GM12878 (cell line): ENCODE results near the gene MT1B. TPM values are rescaled to one million over a fixed set of nuclear protein-coding genes. Genes with fewer than 3 reads are reported as not detected.

ENCODE experiments used
- ATAC-seq: fragments of 200-7000 bp; cut with Tn5 transposase; 3 replicates; pipeline ENCODE4 v1.9.1; 2020; ENCODE audit warnings: mild to moderate bottlenecking, moderate library complexity
- BruUV-seq: library from RNA; stranded (reverse); fragments of 400-500 nt; replicated peaks from 2 replicates; lab custom pipeline; 2021; lab: Mats Ljungman, UMichigan
- CTCF ChIA-PET: fragments of 300-600 bp; sonication (Branson Sonifier 250); formaldehyde crosslinking; extraction: SDS; loops from one replicate; lab custom pipeline; 2021; ENCODE audit warnings: inconsistent platforms; lab: Yijun Ruan, JAX
- POLR2A ChIA-PET: fragments of 350-600 bp; formaldehyde crosslinking; extraction: SDS; loops from one replicate; lab custom pipeline; 2021; ENCODE audit warnings: inconsistent platforms; lab: Charles Lee
- RAD21 ChIA-PET: fragments of 300-600 bp; sonication (Branson Sonifier 250); formaldehyde crosslinking; loops from one replicate; lab custom pipeline; 2023; ENCODE audit warnings: antibody characterized with exemption; ENCODE audit not compliant: unreplicated experiment; lab: Charles Lee
- SMC1A ChIA-PET: fragments of 300-600 bp; sonication (Branson Sonifier 250); formaldehyde crosslinking; loops from one replicate; lab custom pipeline; 2023; ENCODE audit not compliant: unreplicated experiment, uncharacterized antibody; lab: Charles Lee
- DNase-seq: peaks from one replicate; pipeline ENCODE4 v3.0.0-alpha.2; 2011; ENCODE audit warnings: low read depth, low spot score
- FAIRE-seq: peaks from 3 replicates; lab custom pipeline; 2011; peaks lifted over from hg19 to GRCh38; lab: Jason Lieb, UNC
- H2AFZ ChIP-seq: 2 replicates; pipeline ENCODE4 v1.6.0; 2011; ENCODE audit warnings: low read depth, low read length, control low read depth; ENCODE audit not compliant: control insufficient read depth
- H3K27ac ChIP-seq: 2 replicates; pipeline ENCODE4 v1.5.1; 2011; ENCODE audit warnings: control low read depth; ENCODE audit not compliant: control insufficient read depth, insufficient read depth
- H3K27me3 ChIP-seq, 2 experiments: replicated peaks in 1 of 2; 2 replicates each; pipeline versions ENCODE4 v1.6.0 to v1.6.1; 2011; ENCODE audit warnings: low read length in 1 of 2; ENCODE audit not compliant: control insufficient read depth in 2 of 2, insufficient read depth in 2 of 2
- H3K36me3 ChIP-seq, 2 experiments: 2 replicates each; pipeline ENCODE4 v1.5.1; 2011; ENCODE audit warnings: low read length in 1 of 2; ENCODE audit not compliant: control insufficient read depth in 2 of 2, insufficient read depth in 2 of 2
- H3K4me1 ChIP-seq: 2 replicates; pipeline ENCODE4 v1.6.1; 2011; ENCODE audit warnings: mild to moderate bottlenecking, low read length, moderate library complexity, mixed read lengths; ENCODE audit not compliant: control insufficient read depth, insufficient read depth
- H3K4me2 ChIP-seq: 2 replicates; pipeline ENCODE4 v1.6.0; 2011; ENCODE audit warnings: control low read depth; ENCODE audit not compliant: control insufficient read depth, insufficient read depth
- H3K4me3 ChIP-seq: fragments of 200-600 bp; sonication (generic); 2 replicates; pipeline ENCODE4 v1.5.1; 2016
- H3K79me2 ChIP-seq: 2 replicates; pipeline ENCODE4 v1.6.0; 2011; ENCODE audit warnings: low read length; ENCODE audit not compliant: control insufficient read depth, insufficient read depth
- H3K9ac ChIP-seq: 2 replicates; pipeline ENCODE4 v1.8.0; 2011; ENCODE audit warnings: low read length, control low read depth, mixed read lengths; ENCODE audit not compliant: control insufficient read depth, insufficient read depth
- H3K9me3 ChIP-seq: replicated peaks from 3 replicates; pipeline ENCODE4 v1.5.1; 2011; ENCODE audit warnings: mild to moderate bottlenecking, low read length; ENCODE audit not compliant: control insufficient read depth, insufficient read depth
- H4K20me1 ChIP-seq: 2 replicates; pipeline ENCODE4 v1.6.0; 2011; ENCODE audit not compliant: control insufficient read depth, insufficient read depth
- IKZF2 ChIP-seq, 2 experiments: fragments of 450-650 bp; IDR thresholded peaks; 2 replicates each; pipeline ENCODE4 v1.6.1; 2017; ENCODE audit warnings: mild to moderate bottlenecking in 2 of 2, moderate library complexity in 2 of 2
- KAT2A ChIP-seq: conservative IDR thresholded peaks from 2 replicates; pipeline ENCODE4 v1.6.1; 2011; ENCODE audit warnings: low read depth, low read length; ENCODE audit not compliant: control insufficient read depth
- LARP7 ChIP-seq: fragments of 450-650 bp; IDR thresholded peaks from 2 replicates; pipeline ENCODE4 v1.6.1; 2017; ENCODE audit warnings: mild to moderate bottlenecking
- MYB ChIP-seq: fragments of 150-350 bp; IDR thresholded peaks from 2 replicates; pipeline ENCODE4 v1.6.1; 2014; ENCODE audit warnings: mild to moderate bottlenecking, low read depth, low read length, borderline replicate concordance
- PAX8 ChIP-seq: fragments of 450-650 bp; IDR thresholded peaks from 2 replicates; pipeline ENCODE4 v1.6.1; 2017; ENCODE audit warnings: mild to moderate bottlenecking, moderate library complexity
- SIN3A ChIP-seq: IDR thresholded peaks from 2 replicates; pipeline ENCODE4 v1.6.1; 2012; ENCODE audit warnings: low read depth, low read length, improper control_type of control experiment
- SP1 ChIP-seq: IDR thresholded peaks from one replicate; pipeline ENCODE4 v1.6.1; 2011; ENCODE audit warnings: low read depth, low read length
- STAT1 ChIP-seq: fragments of 450-650 bp; conservative IDR thresholded peaks from 2 replicates; pipeline ENCODE4 v1.6.1; 2014; ENCODE audit warnings: antibody characterized with exemption, mild to moderate bottlenecking
- ZNF217 ChIP-seq: fragments of 450-650 bp; IDR thresholded peaks from 2 replicates; pipeline ENCODE4 v1.6.1; 2017; ENCODE audit warnings: antibody characterized with exemption, mild to moderate bottlenecking
- WGBS: methylation state at CpG from one replicate; pipeline ENCODE4 v1.1.6; 2016; ENCODE audit warnings: low lambda C conversion rate; ENCODE audit not compliant: insufficient replicate concordance, insufficient coverage; ENCODE audit errors: missing lambda C conversion rate; 5-methylcytosine and 5-hydroxymethylcytosine counted together
- in situ Hi-C: fragments of 300-500 bp; cut with MboI; formaldehyde crosslinking; loops from 9 replicates; pipeline ENCODE4 v1.14.3; 2018; ENCODE audit warnings: mixed read lengths
- intact Hi-C: fragments of 100-400 bp; cut with micrococcal nuclease; formaldehyde crosslinking; loops from one replicate; pipeline ENCODE4 v1.14.2; 2022; ENCODE audit not compliant: unreplicated experiment
- polyA plus RNA-seq, 11 experiments: library from polyadenylated mRNA; depleted of rRNA in 4 of 11; unstranded in 6 of 11; stranded (reverse) in 5 of 11; fragments of >200 nt; fragmentation: Nextera tagmentation in 4 of 11; fragmentation: Illumina TruSeq in 1 of 11; extraction: Ambion mirVana in 4 of 11; extraction: Trizol in 1 of 11; gene quantifications; 1 replicate in 1 of 11; 2 replicates in 10 of 11; pipeline versions ENCODE4 v1.2.1 to v1.2.3, GENCODE V29; 2011 to 2016; ENCODE audit warnings: inconsistent platforms in 2 of 11, missing spikeins in 2 of 11, low read depth in 1 of 11
- total RNA-seq, 4 experiments: library from RNA; depleted of rRNA in 3 of 4; stranded (reverse); fragments of >200 nt in 3 of 4; fragmentation: Illumina TruSeq in 1 of 4; extraction: Trizol in 1 of 4; gene quantifications; 2 replicates each; pipeline versions ENCODE4 v1.2.1 to v1.2.3, GENCODE V29; 2013 to 2021
- TF ChIP-seq, protein P1 (sequence below): IDR thresholded peaks from 2 replicates; pipeline ENCODE4 v1.6.1; 2011; ENCODE audit warnings: borderline replicate concordance, low read depth, mild to moderate bottlenecking, moderate library complexity, low read length; ENCODE audit not compliant: insufficient read depth, poor library complexity, severe bottlenecking
- TF ChIP-seq, protein P2 (sequence below): fragments of 450-650 bp; IDR thresholded peaks from 2 replicates; pipeline ENCODE4 v1.6.1; 2018; ENCODE audit warnings: borderline replicate concordance, mild to moderate bottlenecking; ENCODE audit not compliant: partially characterized antibody
- TF ChIP-seq, protein P3 (sequence below): fragments of 450-650 bp; IDR thresholded peaks from 2 replicates; pipeline ENCODE4 v1.6.1; 2016; ENCODE audit warnings: mild to moderate bottlenecking
- TF ChIP-seq, protein P4 (sequence below): fragments of 450-650 bp; IDR thresholded peaks from 2 replicates; pipeline ENCODE4 v1.6.1; 2017; ENCODE audit warnings: low read depth, mild to moderate bottlenecking, moderate library complexity

Gene MT1B
- total and polyA plus RNA-seq, 10 of the 15 experiments (the other 5 are each of a cell fraction or from before 2014, with no cell fraction given): not detected

DNA sequence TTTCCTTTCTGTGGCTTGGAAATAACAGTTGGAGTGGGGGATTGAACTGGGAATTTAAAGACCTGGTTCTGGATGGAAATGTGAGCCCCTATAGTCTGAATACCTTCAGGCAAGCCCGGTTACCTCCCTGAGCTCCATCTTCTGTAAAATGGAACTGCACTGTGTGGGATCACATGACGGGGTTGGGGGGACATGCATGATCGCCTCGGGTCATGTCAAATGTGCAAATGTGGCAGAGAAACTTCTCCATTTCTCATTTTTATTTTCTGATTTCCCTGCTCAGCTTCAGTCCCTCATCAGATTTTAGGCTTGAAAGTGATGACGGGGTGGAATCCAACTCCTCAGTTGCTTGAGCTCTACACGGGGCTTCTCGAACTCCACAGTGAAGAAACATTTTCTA, 1.5 kb downstream of the MT1B start (continued):
- TF ChIP-seq, protein P1, sequence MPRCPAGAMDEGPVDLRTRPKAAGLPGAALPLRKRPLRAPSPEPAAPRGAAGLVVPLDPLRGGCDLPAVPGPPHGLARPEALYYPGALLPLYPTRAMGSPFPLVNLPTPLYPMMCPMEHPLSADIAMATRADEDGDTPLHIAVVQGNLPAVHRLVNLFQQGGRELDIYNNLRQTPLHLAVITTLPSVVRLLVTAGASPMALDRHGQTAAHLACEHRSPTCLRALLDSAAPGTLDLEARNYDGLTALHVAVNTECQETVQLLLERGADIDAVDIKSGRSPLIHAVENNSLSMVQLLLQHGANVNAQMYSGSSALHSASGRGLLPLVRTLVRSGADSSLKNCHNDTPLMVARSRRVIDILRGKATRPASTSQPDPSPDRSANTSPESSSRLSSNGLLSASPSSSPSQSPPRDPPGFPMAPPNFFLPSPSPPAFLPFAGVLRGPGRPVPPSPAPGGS: no peak
- TF ChIP-seq KAT2A (no peak), PAX8 (no peak)

DNA sequence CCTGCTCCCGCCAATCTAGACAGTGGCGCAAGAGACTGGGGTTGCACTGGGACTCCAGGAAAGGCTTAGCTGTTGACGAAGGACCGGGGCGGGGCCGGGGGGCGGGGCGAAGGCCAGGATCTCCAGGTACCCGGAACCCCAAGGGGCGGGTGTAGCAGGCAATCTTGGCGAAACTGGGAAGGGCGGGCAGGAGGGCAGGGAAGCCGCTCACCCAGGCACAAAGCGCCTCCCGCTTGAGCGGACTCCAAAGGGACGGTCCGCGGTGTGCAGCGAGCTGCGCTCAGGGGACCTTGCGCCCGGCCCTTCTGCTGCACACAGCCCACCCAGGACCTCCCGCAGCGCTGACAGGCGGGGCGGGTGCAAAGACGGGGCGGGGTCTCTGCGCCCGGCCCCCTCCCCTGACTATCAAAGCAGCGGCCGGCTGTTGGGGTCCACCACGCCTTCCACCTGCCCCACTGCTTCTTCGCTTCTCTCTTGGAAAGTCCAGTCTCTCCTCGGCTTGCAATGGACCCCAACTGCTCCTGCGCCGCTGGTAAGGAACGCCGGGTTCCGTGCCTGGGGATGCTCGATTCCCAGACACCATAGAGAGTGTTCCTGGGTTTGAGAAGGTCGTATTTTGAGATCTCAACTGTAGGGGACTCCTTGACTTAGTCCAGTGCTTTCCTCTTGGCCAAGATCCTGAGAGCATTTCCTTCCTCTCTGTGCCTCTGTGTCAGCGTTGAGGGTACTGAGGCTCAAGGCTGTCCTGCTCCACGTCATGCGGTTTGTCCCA, 6.1 kb downstream of the MT1B start, which contains the start of gene MT1F:
MT1F (plus strand) TSS at position 405 of the 772 bp plus-strand sequence; CDS start at position 505, 100 bp downstream.
- intact Hi-C loops (no loop called here), in situ Hi-C loops (no loop called here)
- POLR2A ChIA-PET: interaction anchor here (0.6 kb wide), 1 partner anchor 465 kb away, joined by 3 read pairs; no protein-coding TSS in a partner anchor
- Histone ChIP-seq H3K27me3 (peaks cover 12 to 14% of the 10 kb centered on the region in 2 experiments), H3K4me2 (peak within 1 kb of the TSS; percentile 72), H3K79me2 (no peaks in the 10 kb centered on the region), H3K9ac (peak within 1 kb of the TSS; percentile 34; the same call in 1 of the 2 replicates), H3K4me1 (no peaks in the 10 kb centered on the region), H3K27ac (no peak within 1 kb of the TSS), H4K20me1 (no peaks in the 10 kb centered on the region), H2AFZ (peak within 1 kb of the TSS; percentile 75), H3K9me3 (no peaks in the 10 kb centered on the region), H3K4me3 (peak within 1 kb of the TSS; percentile 52; the same call in 1 of the 2 replicates), H3K36me3 (no peaks in the 10 kb centered on the region)
- FAIRE-seq (no peak), ATAC-seq (peak; percentile 90), DNase-seq (no peak)
- 1% methylated on average over 29 of the region's 46 CpGs for WGBS
- SMC1A ChIA-PET: no interaction called here
- no TSS peak for BruUV-seq
- CTCF ChIA-PET: no interaction called here
- RAD21 ChIA-PET: no interaction called here
- TF ChIP-seq IKZF2 (IDR thresholded peaks at IDR 0.05): 0 out of 4 replicates have a peak, but pooled peaks of 1 of the 2 experiments have one; percentile 6
- TF ChIP-seq SP1: no peak
- no peak for TF ChIP-seq MYB
- TF ChIP-seq, protein P2, sequence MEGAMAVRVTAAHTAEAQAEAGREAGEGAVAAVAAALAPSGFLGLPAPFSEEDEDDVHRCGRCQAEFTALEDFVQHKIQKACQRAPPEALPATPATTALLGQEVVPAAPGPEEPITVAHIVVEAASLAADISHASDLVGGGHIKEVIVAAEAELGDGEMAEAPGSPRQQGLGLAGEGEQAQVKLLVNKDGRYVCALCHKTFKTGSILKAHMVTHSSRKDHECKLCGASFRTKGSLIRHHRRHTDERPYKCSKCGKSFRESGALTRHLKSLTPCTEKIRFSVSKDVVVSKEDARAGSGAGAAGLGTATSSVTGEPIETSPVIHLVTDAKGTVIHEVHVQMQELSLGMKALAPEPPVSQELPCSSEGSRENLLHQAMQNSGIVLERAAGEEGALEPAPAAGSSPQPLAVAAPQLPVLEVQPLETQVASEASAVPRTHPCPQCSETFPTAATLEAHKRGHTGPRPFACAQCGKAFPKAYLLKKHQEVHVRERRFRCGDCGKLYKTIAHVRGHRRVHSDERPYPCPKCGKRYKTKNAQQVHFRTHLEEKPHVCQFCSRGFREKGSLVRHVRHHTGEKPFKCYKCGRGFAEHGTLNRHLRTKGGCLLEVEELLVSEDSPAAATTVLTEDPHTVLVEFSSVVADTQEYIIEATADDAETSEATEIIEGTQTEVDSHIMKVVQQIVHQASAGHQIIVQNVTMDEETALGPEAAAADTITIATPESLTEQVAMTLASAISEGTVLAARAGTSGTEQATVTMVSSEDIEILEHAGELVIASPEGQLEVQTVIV: no peak
- TF ChIP-seq, protein P3, sequence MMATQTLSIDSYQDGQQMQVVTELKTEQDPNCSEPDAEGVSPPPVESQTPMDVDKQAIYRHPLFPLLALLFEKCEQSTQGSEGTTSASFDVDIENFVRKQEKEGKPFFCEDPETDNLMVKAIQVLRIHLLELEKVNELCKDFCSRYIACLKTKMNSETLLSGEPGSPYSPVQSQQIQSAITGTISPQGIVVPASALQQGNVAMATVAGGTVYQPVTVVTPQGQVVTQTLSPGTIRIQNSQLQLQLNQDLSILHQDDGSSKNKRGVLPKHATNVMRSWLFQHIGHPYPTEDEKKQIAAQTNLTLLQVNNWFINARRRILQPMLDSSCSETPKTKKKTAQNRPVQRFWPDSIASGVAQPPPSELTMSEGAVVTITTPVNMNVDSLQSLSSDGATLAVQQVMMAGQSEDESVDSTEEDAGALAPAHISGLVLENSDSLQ: peak; percentile 32; the same call in 1 of the 2 replicates
- TF ChIP-seq STAT1: no peak
- peak; percentile 100 for TF ChIP-seq LARP7
- no peak for TF ChIP-seq ZNF217
- no peak for TF ChIP-seq SIN3A
- TF ChIP-seq, protein P4, sequence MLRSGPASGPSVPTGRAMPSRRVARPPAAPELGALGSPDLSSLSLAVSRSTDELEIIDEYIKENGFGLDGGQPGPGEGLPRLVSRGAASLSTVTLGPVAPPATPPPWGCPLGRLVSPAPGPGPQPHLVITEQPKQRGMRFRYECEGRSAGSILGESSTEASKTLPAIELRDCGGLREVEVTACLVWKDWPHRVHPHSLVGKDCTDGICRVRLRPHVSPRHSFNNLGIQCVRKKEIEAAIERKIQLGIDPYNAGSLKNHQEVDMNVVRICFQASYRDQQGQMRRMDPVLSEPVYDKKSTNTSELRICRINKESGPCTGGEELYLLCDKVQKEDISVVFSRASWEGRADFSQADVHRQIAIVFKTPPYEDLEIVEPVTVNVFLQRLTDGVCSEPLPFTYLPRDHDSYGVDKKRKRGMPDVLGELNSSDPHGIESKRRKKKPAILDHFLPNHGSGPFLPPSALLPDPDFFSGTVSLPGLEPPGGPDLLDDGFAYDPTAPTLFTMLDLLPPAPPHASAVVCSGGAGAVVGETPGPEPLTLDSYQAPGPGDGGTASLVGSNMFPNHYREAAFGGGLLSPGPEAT: no peak
